Natural killer cell (primary cell): ENCODE measurements around the gene FAM234A. TPM values are rescaled to one million over a fixed set of nuclear protein-coding genes. Genes with fewer than 3 reads are reported as not detected.

ENCODE experiments used
- ATAC-seq, 3 donors: fragments of 150-1000 bp in 2 of 3; fragments of 200-7000 bp in 1 of 3; cut with Tn5 transposase; 1 replicate in 1 of 3; 2 replicates in 2 of 3; pipeline ENCODE4 v1.10.0; 2021; ENCODE audit warnings: mild to moderate bottlenecking in 2 of 3, moderate library complexity in 2 of 3
- DNase-seq, 2 donors: peaks; one replicate each; pipeline versions ENCODE4 v3.0.0 to v3.0.0-alpha.2; 2013 to 2021; ENCODE audit warnings: mixed read lengths in 1 of 2
- H3K27ac ChIP-seq: one replicate; pipeline ENCODE4 v1.5.1; 2013; ENCODE audit warnings: mild to moderate bottlenecking, low read length
- H3K27me3 ChIP-seq: one replicate; pipeline ENCODE4 v1.6.1; 2013; ENCODE audit warnings: low read length; ENCODE audit not compliant: control insufficient read depth, insufficient read depth
- H3K36me3 ChIP-seq: one replicate; pipeline ENCODE4 v1.6.1; 2013; ENCODE audit warnings: low read length; ENCODE audit not compliant: control insufficient read depth, insufficient read depth
- H3K4me1 ChIP-seq: one replicate; pipeline ENCODE4 v1.6.1; 2013; ENCODE audit warnings: low read length; ENCODE audit not compliant: control insufficient read depth, insufficient read depth
- H3K4me3 ChIP-seq: one replicate; pipeline ENCODE4 v1.5.1; 2013; ENCODE audit warnings: low read length
- H3K9me3 ChIP-seq: one replicate; pipeline ENCODE4 v1.6.1; 2013; ENCODE audit warnings: low read length; ENCODE audit not compliant: control insufficient read depth, insufficient read depth
- H3K27ac Mint-ChIP-seq, 2 donors: one replicate each; pipeline ENCODE4 v1.8.0; 2022; ENCODE audit warnings: mild to moderate bottlenecking in 2 of 2, mixed read lengths in 2 of 2, moderate library complexity in 1 of 2
- H3K27me3 Mint-ChIP-seq, 2 donors: one replicate each; pipeline ENCODE4 v1.8.0; 2022; ENCODE audit warnings: low read depth in 2 of 2, mixed read lengths in 2 of 2
- H3K36me3 Mint-ChIP-seq: one replicate; pipeline ENCODE4 v1.8.0; 2022; ENCODE audit warnings: mixed read lengths
- H3K4me1 Mint-ChIP-seq, 2 donors: one replicate each; pipeline ENCODE4 v1.8.0; 2022; ENCODE audit warnings: mixed read lengths in 2 of 2
- H3K4me3 Mint-ChIP-seq: one replicate; pipeline ENCODE4 v1.8.0; 2022; ENCODE audit warnings: mild to moderate bottlenecking, moderate library complexity, mixed read lengths
- H3K9me3 Mint-ChIP-seq, 2 donors: one replicate each; pipeline ENCODE4 v1.8.0; 2022; ENCODE audit warnings: mixed read lengths in 2 of 2
- WGBS: methylation state at CpG from one replicate; pipeline ENCODE4 v1.1.7; 2013; ENCODE audit warnings: missing lambda C conversion rate; ENCODE audit not compliant: insufficient coverage; 5-methylcytosine and 5-hydroxymethylcytosine counted together
- intact Hi-C: fragments of 100-400 bp; cut with micrococcal nuclease; formaldehyde crosslinking; loops from one replicate; pipeline ENCODE4 v1.14.2; 2022
- total RNA-seq, 4 donors: library from RNA; stranded (reverse); fragments of 120-200 nt in 1 of 4; gene quantifications; one replicate each; pipeline versions ENCODE4 v1.2.3 to v1.2.4, GENCODE V29; 2013 to 2022
- TF ChIP-seq, protein P1 (sequence below): fragments of 200-600 bp; IDR thresholded peaks from one replicate; pipeline ENCODE4 v1.8.0; 2022; ENCODE audit warnings: antibody characterized with exemption

Gene FAM234A
- total RNA-seq, 3 donors from 2014 or later (not counting 1 experiment from before 2014, with no cell fraction given): 32.4 to 42.6 (median 40.7) TPM

DNA sequence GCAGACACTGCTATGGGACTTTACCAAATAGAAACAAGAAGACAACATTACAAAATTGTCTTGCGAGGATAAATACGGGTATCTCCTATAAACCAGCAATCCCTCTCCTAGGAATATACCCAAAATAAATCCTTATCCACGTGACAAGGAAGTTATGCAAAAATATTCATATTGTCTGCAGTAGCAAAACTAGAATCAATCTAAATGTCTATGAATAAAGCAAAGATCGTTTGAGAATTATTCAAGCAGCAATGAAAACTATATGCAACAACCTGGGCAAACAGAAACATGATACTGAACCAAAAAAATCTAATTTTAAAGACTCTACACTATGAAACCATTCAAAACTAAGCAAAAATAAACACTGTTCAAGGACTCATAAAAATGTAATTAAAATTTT is 14.6 kb upstream of the FAM234A start:
- no peaks in the 10 kb centered on the region for H3K9me3 ChIP-seq
- ATAC-seq: no peak
- no peaks in the 10 kb centered on the region for H3K4me1 ChIP-seq
- Mint-ChIP-seq H3K4me3 (no peak overlapping the region), H3K4me1 (peaks cover 5 to 14% of the 10 kb centered on the region in 2 donors), H3K27ac (no peak overlapping the region), H3K36me3 (peaks cover 10% of the 10 kb centered on the region), H3K9me3 (no peaks in the 10 kb centered on the region), H3K27me3 (no peaks in the 10 kb centered on the region)
- intact Hi-C loops: no loop called here
- H3K36me3 ChIP-seq: peaks cover 58% of the 10 kb centered on the region
- DNase-seq: no peak
- H3K27ac ChIP-seq: no peak overlapping the region
- H3K4me3 ChIP-seq: no peak overlapping the region
- TF ChIP-seq, protein P1, sequence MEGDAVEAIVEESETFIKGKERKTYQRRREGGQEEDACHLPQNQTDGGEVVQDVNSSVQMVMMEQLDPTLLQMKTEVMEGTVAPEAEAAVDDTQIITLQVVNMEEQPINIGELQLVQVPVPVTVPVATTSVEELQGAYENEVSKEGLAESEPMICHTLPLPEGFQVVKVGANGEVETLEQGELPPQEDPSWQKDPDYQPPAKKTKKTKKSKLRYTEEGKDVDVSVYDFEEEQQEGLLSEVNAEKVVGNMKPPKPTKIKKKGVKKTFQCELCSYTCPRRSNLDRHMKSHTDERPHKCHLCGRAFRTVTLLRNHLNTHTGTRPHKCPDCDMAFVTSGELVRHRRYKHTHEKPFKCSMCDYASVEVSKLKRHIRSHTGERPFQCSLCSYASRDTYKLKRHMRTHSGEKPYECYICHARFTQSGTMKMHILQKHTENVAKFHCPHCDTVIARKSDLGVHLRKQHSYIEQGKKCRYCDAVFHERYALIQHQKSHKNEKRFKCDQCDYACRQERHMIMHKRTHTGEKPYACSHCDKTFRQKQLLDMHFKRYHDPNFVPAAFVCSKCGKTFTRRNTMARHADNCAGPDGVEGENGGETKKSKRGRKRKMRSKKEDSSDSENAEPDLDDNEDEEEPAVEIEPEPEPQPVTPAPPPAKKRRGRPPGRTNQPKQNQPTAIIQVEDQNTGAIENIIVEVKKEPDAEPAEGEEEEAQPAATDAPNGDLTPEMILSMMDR: no peak
- WGBS: 82% methylated on average over 4 of the region's 4 CpGs
- no peaks in the 10 kb centered on the region for H3K27me3 ChIP-seq

DNA sequence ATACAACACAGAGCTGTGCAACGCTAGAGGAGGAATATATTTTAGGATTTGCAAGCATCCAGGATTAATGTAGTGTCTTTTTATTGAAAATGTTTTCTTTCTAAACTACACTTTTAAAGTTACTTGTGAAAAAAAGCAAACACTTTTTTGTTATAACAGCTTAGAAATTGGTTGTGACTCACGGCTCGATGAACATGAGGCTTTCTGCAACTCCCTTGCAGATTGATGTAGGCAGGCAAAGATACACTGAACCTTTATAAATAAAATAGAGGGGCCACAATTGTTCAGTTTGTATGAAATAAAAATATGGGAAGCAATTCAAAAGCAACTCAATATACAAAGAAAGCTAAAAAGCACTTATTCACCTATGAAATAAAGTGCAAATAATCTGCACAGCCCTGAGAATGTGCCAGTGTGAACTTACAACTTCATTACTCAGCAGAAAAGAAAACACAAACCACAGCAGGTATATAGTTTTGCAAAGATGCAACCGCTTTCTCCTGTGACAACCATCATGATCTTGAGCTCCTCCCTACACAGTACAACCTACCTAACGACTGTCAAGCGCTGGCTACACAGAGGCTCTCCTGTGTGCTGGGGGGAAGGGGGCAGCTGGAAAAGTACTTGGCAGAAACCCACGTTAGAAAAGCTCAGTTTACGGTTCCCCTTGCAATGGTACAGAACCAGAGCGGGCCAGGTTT is 6.3 kb upstream of the FAM234A start:
- WGBS: 32% methylated on average over 8 of the region's 9 CpGs
- Histone ChIP-seq H3K9me3 (no peaks in the 10 kb centered on the region), H3K27ac (peak overlapping the region; percentile 94), H3K36me3 (peaks cover 25% of the 10 kb centered on the region), H3K27me3 (no peaks in the 10 kb centered on the region), H3K4me3 (peak overlapping the region; percentile 90), H3K4me1 (peaks cover 15% of the 10 kb centered on the region)
- TF ChIP-seq, protein P1: no peak
- peak in 2 of 3 donors; percentile 2 to 15 for ATAC-seq
- no peaks in the 10 kb centered on the region for H3K27me3 Mint-ChIP-seq
- H3K9me3 Mint-ChIP-seq: no peaks in the 10 kb centered on the region
- peak overlapping the region; percentile 86 for H3K4me3 Mint-ChIP-seq
- intact Hi-C loops: loop anchor here (5.0 kb wide), 1 partner anchor 124 kb away; the partner anchor contains the start of gene AXIN1
- peak overlapping the region; percentile 89 to 94 for H3K27ac Mint-ChIP-seq
- DNase-seq: no peak
- H3K36me3 Mint-ChIP-seq: no peaks in the 10 kb centered on the region
- H3K4me1 Mint-ChIP-seq: peaks cover 21 to 23% of the 10 kb centered on the region in 2 donors

DNA sequence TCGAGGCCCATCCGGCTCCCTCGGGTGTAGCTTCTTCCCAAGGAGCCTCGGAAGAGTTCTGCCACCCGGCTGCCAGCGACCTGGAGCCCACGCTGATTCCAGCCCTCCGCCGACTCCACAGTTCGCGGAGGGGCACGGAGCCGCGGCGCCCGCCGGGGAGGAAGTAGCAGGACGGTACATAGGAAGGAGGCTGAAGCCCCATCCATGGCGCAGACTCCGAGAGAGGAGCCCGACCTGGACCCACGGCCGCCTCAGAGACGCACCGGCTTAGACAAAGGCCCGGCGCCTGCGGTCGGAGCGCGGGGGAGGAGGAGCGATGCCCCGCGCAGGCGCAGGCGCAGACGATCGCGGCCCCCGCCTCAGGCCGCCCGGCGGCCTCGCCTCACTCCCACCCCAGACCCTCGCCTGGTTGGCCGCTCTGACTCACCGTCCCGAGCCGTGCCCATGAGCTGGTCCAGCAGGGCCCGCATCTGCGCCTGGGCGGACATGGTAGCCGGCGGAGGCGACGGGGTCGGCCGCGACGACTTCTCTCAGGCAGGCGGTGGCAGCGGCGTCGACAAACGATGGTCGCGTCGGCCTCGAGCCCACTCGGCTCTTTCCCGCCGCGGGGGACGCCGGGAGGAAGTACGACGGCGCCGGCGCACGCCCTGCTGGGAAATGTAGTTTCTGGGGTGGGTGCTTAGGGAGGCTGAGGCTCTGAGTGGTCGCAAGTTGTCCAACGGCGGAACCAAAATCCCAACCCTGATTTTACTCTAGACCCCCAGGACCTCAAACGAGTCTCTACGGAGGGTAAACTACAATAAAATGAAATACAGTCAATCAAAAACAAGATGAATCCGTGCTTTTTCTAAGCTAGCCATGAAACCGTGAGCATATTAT is 5.5 kb upstream of the FAM234A start, which contains the start of gene LUC7L:
LUC7L (minus strand) TSS at position 598 of the 879 bp plus-strand sequence; CDS start at position 488, 110 bp downstream.
- TF ChIP-seq, protein P1: no peak
- ATAC-seq (peak; percentile 88 to 93 (median 92)), DNase-seq (peak; percentile 83 to 92)
- Mint-ChIP-seq H3K36me3 (no peaks in the 10 kb centered on the region), H3K27ac (peak within 1 kb of the TSS; percentile 89 to 94), H3K4me1 (peaks cover 21 to 23% of the 10 kb centered on the region in 2 donors), H3K9me3 (no peaks in the 10 kb centered on the region), H3K4me3 (peak within 1 kb of the TSS; percentile 86), H3K27me3 (no peaks in the 10 kb centered on the region)
- H3K27ac ChIP-seq: peak within 1 kb of the TSS; percentile 94
- H3K27me3 ChIP-seq: no peaks in the 10 kb centered on the region
- 1% methylated on average over 88 of the region's 88 CpGs for WGBS
- H3K9me3 ChIP-seq: no peaks in the 10 kb centered on the region
- intact Hi-C loops: loop anchor here (5.0 kb wide), 1 partner anchor 123 kb away; the partner anchor contains the start of gene AXIN1
- peaks cover 23% of the 10 kb centered on the region for H3K36me3 ChIP-seq
- peaks cover 19% of the 10 kb centered on the region for H3K4me1 ChIP-seq
- H3K4me3 ChIP-seq: peak within 1 kb of the TSS; percentile 90
